Measurements from ENCODE around the gene CDK5RAP2. TPM values are rescaled to one million over a fixed set of nuclear protein-coding genes. Genes with fewer than 3 reads are reported as not detected.

CDK5RAP2 gene
- total and polyA plus RNA-seq, 5 experiments from 2014 or later, result 17.1 to 94.9 (median 29.2) TPM

- Mint-ChIP-seq H3K27ac (peak overlapping the region in 1 of 10 donors; percentile 73), H3K27me3 (peaks cover 3 to 14% (median 4%) of the 10 kb centered on the region in 5 donors), H3K4me1 (peaks cover 0 to 4% (median 1%) of the 10 kb centered on the region in 4 donors), H3K36me3 (no peaks in the 10 kb centered on the region), H3K9me3 (no peaks in the 10 kb centered on the region), H3K4me3 (no peak overlapping the region)
- POLR2A ChIA-PET, result no interaction called here
- no peak for DNase-seq
- ATAC-seq, result no peak
These were observed 231.0 kb downstream of the CDK5RAP2 start for GRCh38 chr9:120348951-120349429.

- H3K36me3 Mint-ChIP-seq, result no peaks in the 10 kb centered on the region
- H3K9me3 Mint-ChIP-seq, result no peaks in the 10 kb centered on the region
- ATAC-seq, result no peak
- no peak overlapping the region for H3K4me3 Mint-ChIP-seq
- no peak for DNase-seq
- no peak overlapping the region for H3K27ac Mint-ChIP-seq
- peaks cover 0 to 4% (median 1%) of the 10 kb centered on the region in 4 donors for H3K4me1 Mint-ChIP-seq
- POLR2A ChIA-PET, result no interaction called here
- H3K27me3 Mint-ChIP-seq, result peaks cover 2 to 14% (median 7%) of the 10 kb centered on the region in 5 donors
These were observed 234.6 kb downstream of the CDK5RAP2 start for GRCh38 chr9:120345379-120345778.

- H3K27ac Mint-ChIP-seq, result no peak overlapping the region
- no peak overlapping the region for H3K4me3 Mint-ChIP-seq
- no peaks in the 10 kb centered on the region for H3K36me3 Mint-ChIP-seq
- DNase-seq, result no peak
- H3K9me3 Mint-ChIP-seq, result no peaks in the 10 kb centered on the region
- ATAC-seq, result no peak
- H3K27me3 Mint-ChIP-seq, result peaks cover 0 to 6% (median 3%) of the 10 kb centered on the region in 5 donors
- peaks cover 0 to 3% (median under 1%) of the 10 kb centered on the region in 4 donors for H3K4me1 Mint-ChIP-seq
- POLR2A ChIA-PET, result no interaction called here
These were observed 235.7 kb downstream of the CDK5RAP2 start for GRCh38 chr9:120344230-120344629.

GRCh38 chr9:120343416-120343815, 236.6 kb downstream of the CDK5RAP2 start:
- Mint-ChIP-seq H3K9me3 (no peaks in the 10 kb centered on the region), H3K36me3 (no peaks in the 10 kb centered on the region)

More at GRCh38 chr9:120343416-120343815, 236.6 kb downstream of the CDK5RAP2 start:
- ATAC-seq, result no peak
- Mint-ChIP-seq H3K4me3 (no peak overlapping the region), H3K27ac (no peak overlapping the region), H3K4me1 (peaks cover 0 to 3% (median 0%) of the 10 kb centered on the region in 4 donors), H3K27me3 (peaks cover 0 to 9% (median 6%) of the 10 kb centered on the region in 5 donors)
- DNase-seq, result no peak
- POLR2A ChIA-PET, result no interaction called here

Other genes with a start within 250 kb of the CDK5RAP2 start
- gene MEGF9, start 134.3 kb upstream of the CDK5RAP2 start, total RNA-seq, result 10 to 100 TPM; 11.1 TPM
- gene MEGF9, start 134.3 kb upstream of the CDK5RAP2 start, polyA plus RNA-seq, result 1 to 10 TPM; 3.0 to 4.9 (median 4.5) TPM
- gene FBXW2, start 213.2 kb upstream of the CDK5RAP2 start, total RNA-seq, result 10 to 100 TPM; 76.9 to 81.8 TPM
- gene FBXW2, start 213.2 kb upstream of the CDK5RAP2 start, polyA plus RNA-seq, result 10 to 100 TPM; 29.6 to 37.1 (median 31.7) TPM